Trophoblast cell (in vitro differentiated cells and primary cell): ENCODE measurements around the gene MRPL45. TPM values are rescaled to one million over a fixed set of nuclear protein-coding genes. Genes with fewer than 3 reads are reported as not detected.
"Not testable (repeated sequence)": the region's sequence is repeated elsewhere in the genome, so short reads cannot be mapped to it uniquely, and the experiment has no call there.

Source experiments
- DNase-seq, 2 donors: peaks; one replicate each; pipeline ENCODE4 v3.0.0-alpha.2; 2016
- H2AFZ ChIP-seq: 2 replicates; pipeline ENCODE4 v1.6.1; 2013; ENCODE audit warnings: low read length, moderate library complexity, mild to moderate bottlenecking; ENCODE audit not compliant: insufficient read depth, poor library complexity
- H2AK5ac ChIP-seq: 2 replicates; pipeline ENCODE4 v1.6.1; 2013; ENCODE audit warnings: mild to moderate bottlenecking, low read length
- H2BK120ac ChIP-seq: 2 replicates; pipeline ENCODE4 v1.6.1; 2013; ENCODE audit warnings: low read length, mild to moderate bottlenecking, moderate library complexity; ENCODE audit not compliant: insufficient read depth, poor library complexity
- H2BK12ac ChIP-seq: 2 replicates; pipeline ENCODE4 v1.6.1; 2013; ENCODE audit warnings: mild to moderate bottlenecking, low read length, moderate library complexity
- H2BK5ac ChIP-seq: 2 replicates; pipeline ENCODE4 v1.6.1; 2013; ENCODE audit warnings: low read length, low read depth, moderate library complexity, mild to moderate bottlenecking; ENCODE audit not compliant: poor library complexity
- H3K14ac ChIP-seq: 2 replicates; pipeline ENCODE4 v1.6.1; 2013; ENCODE audit warnings: mild to moderate bottlenecking, low read length
- H3K18ac ChIP-seq: 2 replicates; pipeline ENCODE4 v1.6.1; 2013; ENCODE audit warnings: mild to moderate bottlenecking, low read length
- H3K23ac ChIP-seq: 2 replicates; pipeline ENCODE4 v1.6.1; 2013; ENCODE audit warnings: low read length
- H3K27ac ChIP-seq: 2 replicates; pipeline ENCODE4 v1.5.1; 2013; ENCODE audit warnings: low read depth, mild to moderate bottlenecking, inconsistent platforms, low read length, moderate library complexity
- H3K27me3 ChIP-seq: 2 replicates; pipeline ENCODE4 v1.6.1; 2013; ENCODE audit warnings: inconsistent platforms, mild to moderate bottlenecking, low read length, moderate library complexity; ENCODE audit not compliant: insufficient read depth
- H3K36me3 ChIP-seq, 2 experiments: 1 replicate in 1 of 2; 2 replicates in 1 of 2; pipeline ENCODE4 v1.6.1; 2013; ENCODE audit warnings: low read length in 2 of 2, mild to moderate bottlenecking in 2 of 2, moderate library complexity in 1 of 2; ENCODE audit not compliant: insufficient read depth in 2 of 2, control insufficient read depth in 1 of 2
- H3K4ac ChIP-seq: 2 replicates; pipeline ENCODE4 v1.6.1; 2013; ENCODE audit warnings: low read depth, mild to moderate bottlenecking, low read length, moderate library complexity
- H3K4me1 ChIP-seq, 2 experiments: 1 replicate in 1 of 2; 2 replicates in 1 of 2; pipeline ENCODE4 v1.6.1; 2013; ENCODE audit warnings: low read length in 2 of 2, mild to moderate bottlenecking in 2 of 2, moderate library complexity in 1 of 2; ENCODE audit not compliant: insufficient read depth in 2 of 2, control insufficient read depth in 1 of 2
- H3K4me2 ChIP-seq: 2 replicates; pipeline ENCODE4 v1.6.1; 2013; ENCODE audit warnings: inconsistent platforms, mild to moderate bottlenecking, low read length, moderate library complexity
- H3K4me3 ChIP-seq: 2 replicates; pipeline ENCODE4 v1.5.1; 2013; ENCODE audit warnings: mild to moderate bottlenecking, low read depth, low read length, inconsistent platforms
- H3K79me1 ChIP-seq: one replicate; pipeline ENCODE4 v1.6.1; 2013; ENCODE audit warnings: low read length
- H3K79me2 ChIP-seq: 2 replicates; pipeline ENCODE4 v1.6.1; 2013; ENCODE audit warnings: low read length, mild to moderate bottlenecking; ENCODE audit not compliant: control insufficient read depth, insufficient read depth, poor library complexity
- H3K9ac ChIP-seq: 2 replicates; pipeline ENCODE4 v1.6.1; 2013; ENCODE audit warnings: mild to moderate bottlenecking, low read length
- H3K9me3 ChIP-seq: 2 replicates; pipeline ENCODE4 v1.6.1; 2013; ENCODE audit warnings: low read depth, mild to moderate bottlenecking, control low read depth, inconsistent platforms, low read length; ENCODE audit not compliant: insufficient read depth
- H4K12ac ChIP-seq: 2 replicates; pipeline ENCODE4 v1.6.1; 2013; ENCODE audit warnings: low read depth, mild to moderate bottlenecking, low read length, moderate library complexity
- H4K8ac ChIP-seq: 2 replicates; pipeline ENCODE4 v1.6.1; 2013; ENCODE audit warnings: low read depth, mild to moderate bottlenecking, low read length, moderate library complexity
- H4K91ac ChIP-seq: one replicate; pipeline ENCODE4 v1.6.1; 2013; ENCODE audit warnings: low read depth, mild to moderate bottlenecking, low read length, moderate library complexity
- WGBS: extraction: QIAGEN DNeasy Blood & Tissue Kit; methylation state at CpG from one replicate; pipeline ENCODE4 v1.1.7; 2013; ENCODE audit warnings: missing lambda C conversion rate; ENCODE audit not compliant: insufficient read length, insufficient coverage; ENCODE audit errors: extremely low coverage; 5-methylcytosine and 5-hydroxymethylcytosine counted together
- polyA plus RNA-seq: library from polyadenylated mRNA; stranded (reverse); fragments of 200-250 nt; gene quantifications from 2 replicates; pipeline ENCODE4 v1.2.3, GENCODE V29; 2013

MRPL45 gene
- 51.6 and 53.7 TPM in 2 replicates for polyA plus RNA-seq

DNA sequence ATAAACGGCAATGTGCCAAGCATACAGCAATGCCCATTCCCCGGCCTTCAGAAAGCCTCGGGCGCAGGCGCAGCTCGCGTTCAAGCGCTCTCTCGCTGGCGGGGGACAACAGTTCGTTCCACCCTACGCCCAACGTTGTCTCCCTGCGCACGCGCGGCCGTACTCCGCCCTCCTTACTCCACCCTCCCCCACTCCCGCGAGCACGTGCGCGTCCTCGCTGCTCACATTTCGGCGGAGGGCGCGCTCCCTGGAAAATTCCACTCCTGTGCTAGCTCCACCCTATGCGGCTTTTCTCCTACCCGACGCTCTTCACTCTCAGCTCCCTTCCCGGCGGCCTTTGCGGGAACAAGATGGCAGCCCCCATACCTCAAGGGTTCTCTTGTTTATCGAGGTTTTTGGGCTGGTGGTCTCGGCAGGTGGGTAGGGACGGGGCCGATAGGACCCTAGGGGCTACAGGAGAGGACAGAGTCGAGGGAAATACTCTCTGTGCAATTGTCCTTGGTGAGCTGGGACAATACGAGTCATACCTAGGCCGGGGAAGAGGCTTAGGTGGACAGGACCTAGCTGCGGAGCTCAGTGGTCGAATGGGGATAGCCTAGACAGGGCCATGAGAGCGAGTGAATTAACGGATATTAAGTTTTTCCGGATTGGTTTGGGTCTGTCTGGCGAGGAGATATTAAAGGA is at the start of gene MRPL45:
MRPL45 (plus strand) TSS at position 335 of the 684 bp plus-strand sequence; CDS start at position 351, 16 bp downstream.
- Histone ChIP-seq H4K8ac (peak within 1 kb of the TSS; percentile 94), H3K14ac (peak within 1 kb of the TSS; percentile 81), H2BK5ac (peak within 1 kb of the TSS; percentile 59), H2AFZ (peak within 1 kb of the TSS; percentile 54), H3K4me2 (peak within 1 kb of the TSS; percentile 65), H3K4me3 (peak within 1 kb of the TSS; percentile 80), H3K18ac (peak within 1 kb of the TSS; percentile 71), H4K12ac (peak within 1 kb of the TSS; percentile 73)
- not testable (repeated sequence) for H3K27ac ChIP-seq, H2AK5ac ChIP-seq, H2BK120ac ChIP-seq, H3K36me3 ChIP-seq, H3K27me3 ChIP-seq, H3K4ac ChIP-seq, H3K9ac ChIP-seq, H2BK12ac ChIP-seq, H3K79me2 ChIP-seq, H3K79me1 ChIP-seq, H3K4me1 ChIP-seq, H3K9me3 ChIP-seq, H4K91ac ChIP-seq, H3K23ac ChIP-seq
- no CpG with 5 or more reads among the region's 48 CpGs for WGBS
- DNase-seq = peak; percentile 97 to 99

DNA sequence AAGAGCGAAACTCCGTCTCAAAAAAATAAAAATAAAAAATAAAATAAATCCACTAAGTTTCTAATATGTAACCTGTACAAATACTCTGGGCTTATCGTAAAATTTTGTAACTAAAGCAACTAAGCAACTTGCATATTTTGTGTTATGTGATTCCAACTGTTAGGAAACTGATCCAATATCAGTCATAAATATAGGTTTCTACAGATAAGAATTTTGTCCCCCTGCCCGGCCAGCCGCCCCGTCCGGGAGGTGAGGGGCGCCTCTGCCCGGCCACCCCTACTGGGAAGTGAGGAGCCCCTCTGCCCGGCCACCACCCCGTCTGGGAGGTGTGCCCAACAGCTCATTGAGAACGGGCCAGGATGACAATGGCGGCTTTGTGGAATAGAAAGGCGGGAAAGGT is 43.8 kb upstream of the MRPL45 start:
- not testable (repeated sequence) for H3K14ac ChIP-seq, DNase-seq
- no CpG with 5 or more reads among the region's 14 CpGs for WGBS

DNA sequence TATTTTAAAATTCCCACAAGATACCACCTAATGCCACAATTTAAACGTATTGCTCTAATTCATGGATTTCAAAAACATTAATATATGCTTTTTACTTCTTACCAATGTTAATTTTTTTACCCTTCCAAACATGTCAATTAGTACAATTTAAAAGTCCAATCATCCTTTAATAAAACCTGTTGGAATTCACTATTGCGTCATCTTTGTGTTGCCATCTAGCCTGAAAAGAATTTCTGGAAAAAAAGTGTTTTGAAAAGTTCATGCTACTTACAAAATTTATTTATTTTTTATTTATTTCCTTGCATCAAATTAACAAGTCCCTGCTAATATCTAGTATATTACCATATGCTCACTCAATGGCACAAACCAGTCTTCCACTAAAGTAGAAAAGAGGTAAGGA is 42.6 kb upstream of the MRPL45 start:
- H3K9ac ChIP-seq, H3K79me2 ChIP-seq, H2BK5ac ChIP-seq, H2BK120ac ChIP-seq, H4K91ac ChIP-seq, H3K4me3 ChIP-seq, H3K23ac ChIP-seq, H4K12ac ChIP-seq, H2AK5ac ChIP-seq, H3K18ac ChIP-seq, H2AFZ ChIP-seq, H3K27me3 ChIP-seq, H3K4ac ChIP-seq, H3K4me1 ChIP-seq, H3K79me1 ChIP-seq, H3K36me3 ChIP-seq, H3K9me3 ChIP-seq, H3K14ac ChIP-seq, H3K4me2 ChIP-seq, H4K8ac ChIP-seq, H2BK12ac ChIP-seq, H3K27ac ChIP-seq: not testable (repeated sequence)
- peak in 1 of 2 donors; percentile 17 for DNase-seq
- WGBS = no CpG with 5 or more reads among the region's 2 CpGs

More for the DNA sequence above, 43.8 kb upstream of the MRPL45 start:
- not testable (repeated sequence) for H3K9ac ChIP-seq, H3K79me1 ChIP-seq, H2BK5ac ChIP-seq, H3K27ac ChIP-seq, H3K36me3 ChIP-seq, H3K4ac ChIP-seq, H3K27me3 ChIP-seq, H3K9me3 ChIP-seq, H2AK5ac ChIP-seq, H2AFZ ChIP-seq, H3K18ac ChIP-seq, H3K79me2 ChIP-seq, H4K12ac ChIP-seq, H3K4me3 ChIP-seq, H3K4me2 ChIP-seq, H2BK12ac ChIP-seq, H3K4me1 ChIP-seq, H3K23ac ChIP-seq, H2BK120ac ChIP-seq, H4K91ac ChIP-seq, H4K8ac ChIP-seq

DNA sequence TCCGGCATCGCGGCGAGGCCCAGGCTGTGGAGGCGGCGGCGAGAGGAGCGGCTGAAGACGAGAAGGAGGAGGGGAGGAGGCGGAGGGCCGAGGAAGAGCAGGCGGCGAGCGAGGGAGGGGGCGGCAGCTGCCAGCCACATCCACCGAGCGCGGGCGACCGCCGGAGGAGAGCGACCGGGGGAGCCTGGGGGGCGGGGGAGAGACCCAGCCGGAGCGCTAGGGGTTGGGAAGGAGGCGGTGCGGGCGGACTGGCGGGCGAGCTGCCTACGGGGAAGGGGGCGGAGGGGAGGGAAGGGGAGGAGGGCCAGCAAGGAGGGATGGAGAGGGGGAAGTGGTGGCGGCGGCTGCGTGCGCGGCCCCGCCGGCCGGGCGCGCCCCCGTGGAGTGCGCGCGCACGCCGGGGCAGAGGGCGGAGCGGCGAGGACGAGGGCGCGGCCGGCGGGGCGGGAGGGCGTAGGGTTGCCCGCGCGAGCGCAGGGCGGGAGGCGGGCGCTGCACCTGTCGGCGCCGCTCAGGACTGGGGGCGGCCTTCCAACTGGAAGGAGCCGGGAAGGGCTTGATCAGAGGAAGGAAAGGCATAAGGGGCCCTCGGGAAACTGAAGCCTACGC is 39.9 kb upstream of the MRPL45 start:
- not testable (repeated sequence) for H2BK120ac ChIP-seq, H2BK12ac ChIP-seq, H3K79me1 ChIP-seq, H4K12ac ChIP-seq, H3K4ac ChIP-seq, H3K79me2 ChIP-seq, H3K27ac ChIP-seq, H4K91ac ChIP-seq, H3K9me3 ChIP-seq, H2AK5ac ChIP-seq, H2BK5ac ChIP-seq, H3K27me3 ChIP-seq, H4K8ac ChIP-seq, H3K4me1 ChIP-seq, H3K18ac ChIP-seq, H2AFZ ChIP-seq, H3K36me3 ChIP-seq, H3K14ac ChIP-seq, H3K23ac ChIP-seq, H3K9ac ChIP-seq
- Histone ChIP-seq H3K4me3 (peak overlapping the region; percentile 69), H3K4me2 (peak overlapping the region; percentile 60)
- no CpG with 5 or more reads among the region's 73 CpGs for WGBS
- peak; percentile 68 to 85 for DNase-seq
